H1 (cell line): ENCODE data around the gene SIGLEC7. TPM values are rescaled to one million over a fixed set of nuclear protein-coding genes. Genes with fewer than 3 reads are reported as not detected.

ENCODE experiments used
- CTCF ChIA-PET: fragments of 300-600 bp; sonication (Branson Sonifier 250); formaldehyde crosslinking; loops from one replicate; lab custom pipeline; 2021; ENCODE audit not compliant: partially characterized antibody; lab: Charles Lee
- POLR2A ChIA-PET: fragments of 300-600 bp; sonication (Branson Sonifier 250); formaldehyde crosslinking; loops from one replicate; lab custom pipeline; 2021; ENCODE audit warnings: inconsistent platforms; ENCODE audit not compliant: partially characterized antibody; lab: Charles Lee
- DNase-seq, 2 experiments: peaks; one replicate each; pipeline versions ENCODE4 v3.0.0 to v3.0.0-alpha.2; 2010 to 2022; ENCODE audit warnings: low spot score in 2 of 2, low read depth in 1 of 2, mixed read lengths in 1 of 2
- FAIRE-seq: peaks from 2 replicates; lab custom pipeline; 2011; peaks lifted over from hg19 to GRCh38; lab: Jason Lieb, UNC
- H2AFZ ChIP-seq: 2 replicates; pipeline ENCODE4 v1.8.1; 2012; ENCODE audit warnings: low read length, inconsistent platforms
- H2AK5ac ChIP-seq: 2 replicates; pipeline ENCODE4 v1.6.1; 2013; ENCODE audit warnings: low read depth, low read length
- H2BK120ac ChIP-seq: replicated peaks from 2 replicates; pipeline ENCODE3; 2013; ENCODE audit warnings: low read depth, low read length, inconsistent platforms
- H2BK12ac ChIP-seq: 2 replicates; pipeline ENCODE4 v1.6.1; 2013; ENCODE audit warnings: low read depth, low read length
- H2BK15ac ChIP-seq: 2 replicates; pipeline ENCODE4 v1.6.1; 2013; ENCODE audit warnings: low read length
- H2BK20ac ChIP-seq: 2 replicates; pipeline ENCODE4 v1.6.1; 2013; ENCODE audit warnings: low read length
- H2BK5ac ChIP-seq: 2 replicates; pipeline ENCODE4 v1.6.1; 2013; ENCODE audit warnings: low read depth, low read length
- H3K14ac ChIP-seq: 2 replicates; pipeline ENCODE4 v1.6.1; 2013; ENCODE audit warnings: inconsistent platforms; ENCODE audit not compliant: insufficient read length
- H3K18ac ChIP-seq: 2 replicates; pipeline ENCODE4 v1.6.1; 2013; ENCODE audit warnings: low read length; ENCODE audit errors: extremely low read depth
- H3K23ac ChIP-seq: 2 replicates; pipeline ENCODE4 v1.6.1; 2013; ENCODE audit warnings: inconsistent platforms; ENCODE audit not compliant: insufficient read length
- H3K23me2 ChIP-seq: 2 replicates; pipeline ENCODE4 v1.6.1; 2013; ENCODE audit warnings: low read depth, low read length
- H3K27ac ChIP-seq: 2 replicates; pipeline ENCODE4 v1.6.1; 2011; ENCODE audit warnings: low read depth, low read length, inconsistent platforms
- H3K27me3 ChIP-seq, 4 experiments: replicated peaks in 1 of 4; 1 replicate in 1 of 4; 2 replicates in 3 of 4; pipeline versions ENCODE4 v1.6.1 to v1.8.1; 2011 to 2013; ENCODE audit warnings: low read length in 3 of 4, mild to moderate bottlenecking in 3 of 4, inconsistent platforms in 2 of 4, mixed read lengths in 2 of 4, moderate library complexity in 1 of 4; ENCODE audit not compliant: control insufficient read depth in 3 of 4, insufficient read depth in 3 of 4; ENCODE audit errors: extremely low read depth in 1 of 4
- H3K36me3 ChIP-seq, 4 experiments: 2 replicates each; pipeline versions ENCODE4 v1.6.1 to v1.8.1; 2011 to 2013; ENCODE audit warnings: mild to moderate bottlenecking in 4 of 4, low read length in 3 of 4, moderate library complexity in 2 of 4, control low read depth in 1 of 4, inconsistent platforms in 1 of 4; ENCODE audit not compliant: insufficient read depth in 4 of 4, control insufficient read depth in 2 of 4
- H3K4ac ChIP-seq: replicated peaks from 2 replicates; pipeline ENCODE3; 2013; ENCODE audit warnings: low read length, low read depth, mixed read lengths, inconsistent platforms; ENCODE audit not compliant: insufficient read length
- H3K4me1 ChIP-seq, 4 experiments: replicated peaks in 1 of 4; 1 replicate in 1 of 4; 2 replicates in 3 of 4; pipeline versions ENCODE4 v1.6.1 to v1.8.1; 2011 to 2013; ENCODE audit warnings: low read length in 3 of 4, inconsistent platforms in 2 of 4, mixed read lengths in 1 of 4; ENCODE audit not compliant: insufficient read depth in 4 of 4, control insufficient read depth in 3 of 4
- H3K4me2 ChIP-seq, 2 experiments: 2 replicates each; pipeline versions ENCODE4 v1.6.1 to v1.8.1; 2011 to 2013; ENCODE audit warnings: low read depth in 2 of 2, low read length in 2 of 2, control low read depth in 1 of 2, inconsistent platforms in 1 of 2, mild to moderate bottlenecking in 1 of 2; ENCODE audit not compliant: insufficient read depth in 1 of 2
- H3K4me3 ChIP-seq, 4 experiments: fragments of 200-600, 300-600 bp in 1 of 4; sonication (generic), shearing (Covaris generic), sonication (Bioruptor Twin) in 1 of 4; 2 replicates each; pipeline versions ENCODE4 v1.5.1 to v1.8.1; 2011 to 2016; ENCODE audit warnings: low read length in 4 of 4, low read depth in 3 of 4, control low read depth in 2 of 4, inconsistent platforms in 2 of 4, mild to moderate bottlenecking in 2 of 4, mixed read lengths in 1 of 4, moderate library complexity in 1 of 4; ENCODE audit not compliant: insufficient read depth in 2 of 4; ENCODE audit errors: extremely low read depth in 1 of 4
- H3K56ac ChIP-seq: replicated peaks from 2 replicates; pipeline ENCODE3; 2013; ENCODE audit warnings: low read depth, mild to moderate bottlenecking, mixed read lengths, low read length, inconsistent platforms; ENCODE audit not compliant: insufficient read length
- H3K79me1 ChIP-seq: 2 replicates; pipeline ENCODE4 v1.6.1; 2013; ENCODE audit warnings: low read depth, low read length, control low read depth
- H3K79me2 ChIP-seq, 2 experiments: 2 replicates each; pipeline versions ENCODE4 v1.6.1 to v1.8.1; 2012 to 2013; ENCODE audit warnings: low read length in 2 of 2, mild to moderate bottlenecking in 2 of 2, inconsistent platforms in 1 of 2; ENCODE audit not compliant: insufficient read depth in 2 of 2, control insufficient read depth in 1 of 2
- H3K9ac ChIP-seq, 4 experiments: replicated peaks in 1 of 4; 1 replicate in 1 of 4; 2 replicates in 3 of 4; pipeline versions ENCODE4 v1.6.1 to v1.8.1; 2011 to 2013; ENCODE audit warnings: low read depth in 3 of 4, low read length in 3 of 4, control low read depth in 2 of 4, mild to moderate bottlenecking in 2 of 4, moderate library complexity in 2 of 4, inconsistent platforms in 1 of 4; ENCODE audit errors: extremely low read depth in 1 of 4
- H3K9me3 ChIP-seq, 2 experiments: 2 replicates each; pipeline versions ENCODE4 v1.6.1 to v1.8.1; 2012 to 2013; ENCODE audit warnings: mild to moderate bottlenecking in 2 of 2, moderate library complexity in 2 of 2, control low read depth in 1 of 2, inconsistent platforms in 1 of 2, low read depth in 1 of 2, low read length in 1 of 2, mixed read lengths in 1 of 2; ENCODE audit not compliant: insufficient read depth in 2 of 2
- H4K20me1 ChIP-seq, 2 experiments: replicated peaks in 1 of 2; 2 replicates each; pipeline versions ENCODE3 to v1.8.1; 2011 to 2013; ENCODE audit warnings: inconsistent platforms in 2 of 2, low read length in 2 of 2, mild to moderate bottlenecking in 1 of 2; ENCODE audit not compliant: insufficient read depth in 2 of 2, control insufficient read depth in 1 of 2
- H4K5ac ChIP-seq: 2 replicates; pipeline ENCODE4 v1.6.1; 2013; ENCODE audit warnings: low read length, low read depth, mixed read lengths, inconsistent platforms; ENCODE audit not compliant: insufficient read length
- H4K8ac ChIP-seq: 2 replicates; pipeline ENCODE4 v1.8.0; 2013; ENCODE audit warnings: mild to moderate bottlenecking, moderate library complexity, low read length, inconsistent platforms; ENCODE audit not compliant: insufficient read depth; ENCODE audit errors: extremely low read depth
- H4K91ac ChIP-seq: replicated peaks from 2 replicates; pipeline ENCODE3; 2013; ENCODE audit warnings: low read length, mixed read lengths, inconsistent platforms; ENCODE audit not compliant: insufficient read length
- BCL11A ChIP-seq, 2 experiments: IDR thresholded peaks; one replicate each; pipeline ENCODE4 v1.6.1; 2011; ENCODE audit warnings: low read depth in 2 of 2, low read length in 2 of 2, mild to moderate bottlenecking in 2 of 2
- HDAC2 ChIP-seq, 2 experiments: fragments of 300-600 bp in 1 of 2; sonication (generic) in 1 of 2; IDR thresholded peaks; 2 replicates each; pipeline ENCODE4 v1.6.1; 2011 to 2012; ENCODE audit warnings: low read depth in 2 of 2, low read length in 2 of 2, mild to moderate bottlenecking in 2 of 2, moderate library complexity in 2 of 2, borderline replicate concordance in 1 of 2, inconsistent platforms in 1 of 2
- PHF8 ChIP-seq: fragments of 200-600 bp; sonication (generic); conservative IDR thresholded peaks from 2 replicates; pipeline ENCODE4 v1.7.1; 2012; ENCODE audit warnings: low read depth, mild to moderate bottlenecking, inconsistent platforms, low read length, moderate library complexity
- POLR2A ChIP-seq, 2 experiments: IDR thresholded peaks; 1 replicate in 1 of 2; 2 replicates in 1 of 2; pipeline ENCODE4 v1.6.1; 2011; ENCODE audit warnings: low read depth in 2 of 2, low read length in 2 of 2, mild to moderate bottlenecking in 2 of 2; ENCODE audit errors: control extremely low read depth in 1 of 2
- POU5F1 ChIP-seq: IDR thresholded peaks from 2 replicates; pipeline ENCODE4 v1.6.1; 2011; ENCODE audit warnings: low read depth, mild to moderate bottlenecking, low read length, moderate library complexity
- RNF2 ChIP-seq: fragments of 200-900, 300-1000 bp; sonication (generic); IDR thresholded peaks from 2 replicates; pipeline ENCODE4 v1.7.1; 2016; ENCODE audit warnings: borderline replicate concordance, low read depth, mild to moderate bottlenecking, antibody characterized with exemption, low read length; ENCODE audit not compliant: poor library complexity, severe bottlenecking; ENCODE audit errors: missing control alignments
- SIRT6 ChIP-seq: IDR thresholded peaks from one replicate; pipeline ENCODE4 v1.7.1; 2012; ENCODE audit warnings: low read length, inconsistent platforms
- SP2 ChIP-seq: IDR thresholded peaks from 2 replicates; pipeline ENCODE4 v1.6.1; 2012; ENCODE audit warnings: mild to moderate bottlenecking, low read length, inconsistent platforms
- TCF12 ChIP-seq: IDR thresholded peaks from 2 replicates; pipeline ENCODE4 v1.6.1; 2011; ENCODE audit warnings: low read depth, mild to moderate bottlenecking, low read length
- YY1 ChIP-seq: IDR thresholded peaks from 2 replicates; pipeline ENCODE4 v1.6.1; 2011; ENCODE audit warnings: low read depth, mild to moderate bottlenecking, low read length
- whole genome bisulfite sequencing, 2 experiments: shearing (Covaris generic) in 1 of 2; methylation state at CpG; one replicate each; pipeline versions ENCODE4 v1.1.6 to v1.1.7; 2013 to 2015; ENCODE audit warnings: low lambda C conversion rate in 2 of 2, mixed read lengths in 2 of 2, inconsistent platforms in 1 of 2, low coverage in 1 of 2, missing lambda C conversion rate in 1 of 2; ENCODE audit not compliant: insufficient replicate concordance in 2 of 2, insufficient coverage in 1 of 2, insufficient read length in 1 of 2; ENCODE audit errors: extremely low coverage in 1 of 2, missing lambda C conversion rate in 1 of 2; 5-methylcytosine and 5-hydroxymethylcytosine counted together
- polyA plus RNA-seq, 7 experiments: library from polyadenylated mRNA; depleted of rRNA in 3 of 7; stranded (reverse) in 5 of 7; unstranded in 2 of 7; fragments of >200 nt in 5 of 7; fragments of 200-250 nt in 2 of 7; gene quantifications; 1 replicate in 5 of 7; 2 replicates in 1 of 7; 4 replicates in 1 of 7; pipeline versions ENCODE4 v1.2.1 to v1.2.3, GENCODE V29; 2011 to 2013; ENCODE audit warnings: missing spikeins in 2 of 7, mixed read lengths in 2 of 7
- total RNA-seq: library from RNA; stranded (reverse); fragmentation: NEBNext Ultra II Directional; extraction: Animal tissue kit (Norgen Biotek cat#: 25700); gene quantifications from 2 replicates; pipeline ENCODE4 v1.2.1, GENCODE V29; 2021

The SIGLEC7 gene
- total and polyA plus RNA-seq, 2 of the 8 experiments (the other 6 are each of a cell fraction or from before 2014, with no cell fraction given): not detected

- CTCF ChIA-PET: interaction anchor here (0.8 to 6.0 kb wide), 14 partner anchors 10 to 265 kb away, joined by 3 to 82 read pairs (median 7); partner anchors contain the start of gene SIGLEC7
- no peaks in the 10 kb centered on the region for H3K9me3 ChIP-seq
- no peak for TF ChIP-seq HDAC2 (IDR thresholded peaks at IDR 0.05; ENCODE audit: borderline replicate concordance in 1 of 2, low read depth in 2 of 2, low read length in 2 of 2)
- no peak for TF ChIP-seq SP2
- no peak for TF ChIP-seq SIRT6
- TF ChIP-seq PHF8: no peak
- TF ChIP-seq RNF2: no peak
- TF ChIP-seq POLR2A (IDR thresholded peaks at IDR 0.05; ENCODE audit: control extremely low read depth in 1 of 2, low read depth in 2 of 2, low read length in 2 of 2): no peak
- TF ChIP-seq YY1: no peak
- no peak for TF ChIP-seq BCL11A (IDR thresholded peaks at IDR 0.05; ENCODE audit: low read depth in 2 of 2, low read length in 2 of 2)
- no peak for TF ChIP-seq POU5F1
- TF ChIP-seq TCF12: no peak
- H2AK5ac ChIP-seq: no peak overlapping the region
- no peak overlapping the region for H3K14ac ChIP-seq
- H2BK12ac ChIP-seq: peak overlapping the region; percentile 54; the same call in 1 of the 2 replicates
- no peak overlapping the region for H2BK5ac ChIP-seq
- no peaks in the 10 kb centered on the region for H3K36me3 ChIP-seq
- WGBS, 2 experiments: 90% methylated on average over 2 of the region's 2 CpGs; no CpG with 5 or more reads in 1 of the 2 experiments
- H3K27ac ChIP-seq: no peak overlapping the region
- H3K18ac ChIP-seq: no peak overlapping the region
- H3K23me2 ChIP-seq: no peaks in the 10 kb centered on the region
- H3K4me1 ChIP-seq: no peaks in the 10 kb centered on the region
- H3K56ac ChIP-seq: no peak overlapping the region
- no peak overlapping the region for H3K4me2 ChIP-seq
- no peak overlapping the region for H3K23ac ChIP-seq
- POLR2A ChIA-PET: no interaction called here
- H3K4ac ChIP-seq: no peak overlapping the region
- no peak overlapping the region for H2BK15ac ChIP-seq
- DNase-seq: no peak
- no peak for FAIRE-seq
- H3K9ac ChIP-seq: no peak overlapping the region
- no peak overlapping the region for H2AFZ ChIP-seq
- H2BK120ac ChIP-seq: no peak overlapping the region
- no peak overlapping the region for H4K91ac ChIP-seq
- H4K20me1 ChIP-seq: no peaks in the 10 kb centered on the region
- H3K4me3 ChIP-seq: no peak overlapping the region
- peak overlapping the region; percentile 80; the same call in 1 of the 2 replicates for H4K8ac ChIP-seq
- H3K27me3 ChIP-seq: 0 out of 7 replicates have a peak, but pooled peaks cover 0 to 3% (median 0%) of the 10 kb centered on the region in 4 experiments
- H3K79me1 ChIP-seq: no peaks in the 10 kb centered on the region
- H3K79me2 ChIP-seq: no peaks in the 10 kb centered on the region
- no peak overlapping the region for H2BK20ac ChIP-seq
- no peak overlapping the region for H4K5ac ChIP-seq
Measured at GRCh38 chr19:51156710-51157109, 14.6 kb downstream of the SIGLEC7 start.
